Heart left ventricle (tissue), 13 donors: ENCODE measurements around the gene SPIRE1.

Source experiments
- POLR2A ChIP-seq, 2 donors: fragments of 450-650 bp; IDR thresholded peaks; one replicate each; pipeline ENCODE4 v1.6.1; 2017; ENCODE audit warnings: antibody characterized with exemption in 2 of 2, mild to moderate bottlenecking in 2 of 2, moderate library complexity in 2 of 2
- TF ChIP-seq, protein P1 (sequence below), 12 donors: fragments of 200-600 bp; sonication (generic) in 4 of 12; IDR thresholded peaks; one replicate each; pipeline versions ENCODE4 v1.5.0 to v1.8.0; 2018 to 2022; ENCODE audit warnings: antibody characterized with exemption in 12 of 12, mild to moderate bottlenecking in 5 of 12
- donor health status: ischemic (EF 13 %, LVEDD 7.1; RV severe dilation, severe dysfunction).
- donor health status: DM: no; HTN: yes; CAD: no.
- donor health status: DM: no; HTN: no; CAD: no.
- donor health status: ischemic (EF 25% LVEDD 6.9; RV normal size, moderate dysfunction).
- donor health status: ischemic (EF 25% LVEDD 5.7; RV mildly dilated, moderate dysfunction).
- donor health status: ischemic (EF 35%, LVEDD 5.7; RV mildly dilated, moderate dysfunction).
- donor health status: nonischemic (EF 11% LVEDD 7.7; RV severe dilation, severe dysfunction).
- donor health status: DM: yes; HTN: yes; CAD: no.
- donor health status: PGD.
- donor health status: ischemic (EF 29% LVEDD 5.4; RV normal size, mild dysfunction).
- donor health status: nonischemic (EF 23%, LVEDD 6.1; RV moderate dilation, normal function).

GRCh38 chr18:12518326-12518725, 139.6 kb downstream of the SPIRE1 start:
- no peak for TF ChIP-seq POLR2A (IDR thresholded peaks at IDR 0.05)
- TF ChIP-seq, protein P1, sequence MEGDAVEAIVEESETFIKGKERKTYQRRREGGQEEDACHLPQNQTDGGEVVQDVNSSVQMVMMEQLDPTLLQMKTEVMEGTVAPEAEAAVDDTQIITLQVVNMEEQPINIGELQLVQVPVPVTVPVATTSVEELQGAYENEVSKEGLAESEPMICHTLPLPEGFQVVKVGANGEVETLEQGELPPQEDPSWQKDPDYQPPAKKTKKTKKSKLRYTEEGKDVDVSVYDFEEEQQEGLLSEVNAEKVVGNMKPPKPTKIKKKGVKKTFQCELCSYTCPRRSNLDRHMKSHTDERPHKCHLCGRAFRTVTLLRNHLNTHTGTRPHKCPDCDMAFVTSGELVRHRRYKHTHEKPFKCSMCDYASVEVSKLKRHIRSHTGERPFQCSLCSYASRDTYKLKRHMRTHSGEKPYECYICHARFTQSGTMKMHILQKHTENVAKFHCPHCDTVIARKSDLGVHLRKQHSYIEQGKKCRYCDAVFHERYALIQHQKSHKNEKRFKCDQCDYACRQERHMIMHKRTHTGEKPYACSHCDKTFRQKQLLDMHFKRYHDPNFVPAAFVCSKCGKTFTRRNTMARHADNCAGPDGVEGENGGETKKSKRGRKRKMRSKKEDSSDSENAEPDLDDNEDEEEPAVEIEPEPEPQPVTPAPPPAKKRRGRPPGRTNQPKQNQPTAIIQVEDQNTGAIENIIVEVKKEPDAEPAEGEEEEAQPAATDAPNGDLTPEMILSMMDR (IDR thresholded peaks at IDR 0.05) = no peak
